ENCODE results near the gene PCNX1.

PCNX1 gene

GRCh38 chr14:70916799-70917198 lies 9.5 kb downstream of the PCNX1 start:
- Histone ChIP-seq H3K9me3 (ENCODE audit: control insufficient read depth, insufficient read depth, low read depth, low read length) (no peaks in the 10 kb centered on the region), H3K4me1 (ENCODE audit: control insufficient read depth, insufficient read depth, low read length) (peaks cover 42% of the 10 kb centered on the region), H3K4me3 (ENCODE audit: low read depth, low read length) (no peak overlapping the region), H3K27ac (ENCODE audit: extremely low read depth, low read depth, low read length) (no peak overlapping the region), H3K36me3 (ENCODE audit: control insufficient read depth in 2 of 2, insufficient read depth in 1 of 2, low read length in 2 of 2) (peaks cover 0 to 4% of the 10 kb centered on the region in 2 experiments)
- TF ChIP-seq, protein P1, sequence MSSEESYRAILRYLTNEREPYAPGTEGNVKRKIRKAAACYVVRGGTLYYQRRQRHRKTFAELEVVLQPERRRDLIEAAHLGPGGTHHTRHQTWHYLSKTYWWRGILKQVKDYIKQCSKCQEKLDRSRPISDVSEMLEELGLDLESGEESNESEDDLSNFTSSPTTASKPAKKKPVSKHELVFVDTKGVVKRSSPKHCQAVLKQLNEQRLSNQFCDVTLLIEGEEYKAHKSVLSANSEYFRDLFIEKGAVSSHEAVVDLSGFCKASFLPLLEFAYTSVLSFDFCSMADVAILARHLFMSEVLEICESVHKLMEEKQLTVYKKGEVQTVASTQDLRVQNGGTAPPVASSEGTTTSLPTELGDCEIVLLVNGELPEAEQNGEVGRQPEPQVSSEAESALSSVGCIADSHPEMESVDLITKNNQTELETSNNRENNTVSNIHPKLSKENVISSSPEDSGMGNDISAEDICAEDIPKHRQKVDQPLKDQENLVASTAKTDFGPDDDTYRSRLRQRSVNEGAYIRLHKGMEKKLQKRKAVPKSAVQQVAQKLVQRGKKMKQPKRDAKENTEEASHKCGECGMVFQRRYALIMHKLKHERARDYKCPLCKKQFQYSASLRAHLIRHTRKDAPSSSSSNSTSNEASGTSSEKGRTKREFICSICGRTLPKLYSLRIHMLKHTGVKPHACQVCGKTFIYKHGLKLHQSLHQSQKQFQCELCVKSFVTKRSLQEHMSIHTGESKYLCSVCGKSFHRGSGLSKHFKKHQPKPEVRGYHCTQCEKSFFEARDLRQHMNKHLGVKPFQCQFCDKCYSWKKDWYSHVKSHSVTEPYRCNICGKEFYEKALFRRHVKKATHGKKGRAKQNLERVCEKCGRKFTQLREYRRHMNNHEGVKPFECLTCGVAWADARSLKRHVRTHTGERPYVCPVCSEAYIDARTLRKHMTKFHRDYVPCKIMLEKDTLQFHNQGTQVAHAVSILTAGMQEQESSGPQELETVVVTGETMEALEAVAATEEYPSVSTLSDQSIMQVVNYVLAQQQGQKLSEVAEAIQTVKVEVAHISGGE (tag by site-specific recombination; conservative IDR thresholded peaks at IDR 0.05; ENCODE audit: low read depth): no peak
- no peak for TF ChIP-seq KLF1 (tag by site-specific recombination; IDR thresholded peaks at IDR 0.05)
- no peak for TF ChIP-seq ZNF354C (tag by site-specific recombination; IDR thresholded peaks at IDR 0.05; ENCODE audit: borderline replicate concordance, low read depth)
- TF ChIP-seq, protein P2, sequence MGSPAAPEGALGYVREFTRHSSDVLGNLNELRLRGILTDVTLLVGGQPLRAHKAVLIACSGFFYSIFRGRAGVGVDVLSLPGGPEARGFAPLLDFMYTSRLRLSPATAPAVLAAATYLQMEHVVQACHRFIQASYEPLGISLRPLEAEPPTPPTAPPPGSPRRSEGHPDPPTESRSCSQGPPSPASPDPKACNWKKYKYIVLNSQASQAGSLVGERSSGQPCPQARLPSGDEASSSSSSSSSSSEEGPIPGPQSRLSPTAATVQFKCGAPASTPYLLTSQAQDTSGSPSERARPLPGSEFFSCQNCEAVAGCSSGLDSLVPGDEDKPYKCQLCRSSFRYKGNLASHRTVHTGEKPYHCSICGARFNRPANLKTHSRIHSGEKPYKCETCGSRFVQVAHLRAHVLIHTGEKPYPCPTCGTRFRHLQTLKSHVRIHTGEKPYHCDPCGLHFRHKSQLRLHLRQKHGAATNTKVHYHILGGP (tag by site-specific recombination; IDR thresholded peaks at IDR 0.05): no peak
- TF ChIP-seq ZNF660 (tag by site-specific recombination; IDR thresholded peaks at IDR 0.05): no peak
- TF ChIP-seq, protein P3, sequence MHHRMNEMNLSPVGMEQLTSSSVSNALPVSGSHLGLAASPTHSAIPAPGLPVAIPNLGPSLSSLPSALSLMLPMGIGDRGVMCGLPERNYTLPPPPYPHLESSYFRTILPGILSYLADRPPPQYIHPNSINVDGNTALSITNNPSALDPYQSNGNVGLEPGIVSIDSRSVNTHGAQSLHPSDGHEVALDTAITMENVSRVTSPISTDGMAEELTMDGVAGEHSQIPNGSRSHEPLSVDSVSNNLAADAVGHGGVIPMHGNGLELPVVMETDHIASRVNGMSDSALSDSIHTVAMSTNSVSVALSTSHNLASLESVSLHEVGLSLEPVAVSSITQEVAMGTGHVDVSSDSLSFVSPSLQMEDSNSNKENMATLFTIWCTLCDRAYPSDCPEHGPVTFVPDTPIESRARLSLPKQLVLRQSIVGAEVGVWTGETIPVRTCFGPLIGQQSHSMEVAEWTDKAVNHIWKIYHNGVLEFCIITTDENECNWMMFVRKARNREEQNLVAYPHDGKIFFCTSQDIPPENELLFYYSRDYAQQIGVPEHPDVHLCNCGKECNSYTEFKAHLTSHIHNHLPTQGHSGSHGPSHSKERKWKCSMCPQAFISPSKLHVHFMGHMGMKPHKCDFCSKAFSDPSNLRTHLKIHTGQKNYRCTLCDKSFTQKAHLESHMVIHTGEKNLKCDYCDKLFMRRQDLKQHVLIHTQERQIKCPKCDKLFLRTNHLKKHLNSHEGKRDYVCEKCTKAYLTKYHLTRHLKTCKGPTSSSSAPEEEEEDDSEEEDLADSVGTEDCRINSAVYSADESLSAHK (tag by site-specific recombination; IDR thresholded peaks at IDR 0.05): no peak
- TF ChIP-seq ZBTB7A (tag by site-specific recombination; IDR thresholded peaks at IDR 0.05; ENCODE audit: low read depth): no peak
- TF ChIP-seq ZNF24 (tag by site-specific recombination; IDR thresholded peaks at IDR 0.05): no peak
- CTCF ChIA-PET: interaction anchor here (0.9 kb wide), 1 partner anchor 100 kb away, joined by 3 read pairs; no protein-coding TSS in a partner anchor
- POLR2A ChIA-PET: no interaction called here

DNA sequence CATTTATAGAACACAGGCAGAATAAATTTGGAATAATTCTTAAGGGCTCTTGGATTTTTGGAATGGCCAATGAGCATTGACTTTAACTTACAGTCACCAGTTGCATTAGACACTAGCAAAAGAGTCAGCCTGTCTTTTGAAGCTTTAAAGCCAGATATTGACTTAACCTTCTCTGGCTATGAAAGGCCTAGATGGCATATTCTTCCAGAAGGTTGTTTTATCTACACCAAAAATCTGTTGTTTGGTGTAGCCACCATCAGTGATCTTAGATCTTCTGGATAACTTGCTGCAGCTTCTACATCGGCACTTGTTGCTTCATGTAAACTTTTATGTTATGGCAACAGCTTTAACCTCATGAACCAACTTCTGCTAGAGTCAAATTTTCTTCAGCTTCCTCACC lies 10.4 kb downstream of the PCNX1 start:
- H3K4me1 ChIP-seq (ENCODE audit: control insufficient read depth, insufficient read depth, low read length): peaks cover 39% of the 10 kb centered on the region
- H3K36me3 ChIP-seq (ENCODE audit: control insufficient read depth in 2 of 2, insufficient read depth in 1 of 2, low read length in 2 of 2): peaks cover 0 to 4% of the 10 kb centered on the region in 2 experiments
- H3K27ac ChIP-seq (ENCODE audit: extremely low read depth, low read depth, low read length): no peak overlapping the region
- H3K4me3 ChIP-seq (ENCODE audit: low read depth, low read length): no peak overlapping the region
- no peaks in the 10 kb centered on the region for H3K9me3 ChIP-seq (ENCODE audit: control insufficient read depth, insufficient read depth, low read depth, low read length)
- CTCF ChIA-PET: interaction anchor here (0.8 to 0.9 kb wide), 2 partner anchors 10 to 101 kb away, joined by 3 read pairs; partner anchors contain the start of gene PCNX1
- no peak for TF ChIP-seq ZNF350 (tag by site-specific recombination; IDR thresholded peaks at IDR 0.05)
- no peak for TF ChIP-seq FEZF1 (tag by site-specific recombination; IDR thresholded peaks at IDR 0.05)
- TF ChIP-seq ZNF747 (tag by site-specific recombination; IDR thresholded peaks at IDR 0.05): no peak
- TF ChIP-seq ZNF600 (tag by site-specific recombination; IDR thresholded peaks at IDR 0.05): peak; percentile 43
- no peak for TF ChIP-seq MZF1 (tag by site-specific recombination; IDR thresholded peaks at IDR 0.05; ENCODE audit: borderline replicate concordance)
- TF ChIP-seq ZNF121 (tag by site-specific recombination; IDR thresholded peaks at IDR 0.05): no peak
- no peak for TF ChIP-seq HOXC10 (CRISPR knock-in tag; IDR thresholded peaks at IDR 0.05)
- TF ChIP-seq ZNF624 (tag by site-specific recombination; IDR thresholded peaks at IDR 0.05): no peak
- TF ChIP-seq ZNF664 (tag by site-specific recombination; IDR thresholded peaks at IDR 0.05): no peak
- no peak for TF ChIP-seq ZNF394 (tag by site-specific recombination; IDR thresholded peaks at IDR 0.05; ENCODE audit: borderline replicate concordance)
- TF ChIP-seq OVOL3 (tag by site-specific recombination; IDR thresholded peaks at IDR 0.05): no peak
- TF ChIP-seq ZNF138 (tag by site-specific recombination; IDR thresholded peaks at IDR 0.05; ENCODE audit: borderline replicate concordance): no peak
- no peak for TF ChIP-seq ZNF670 (tag by site-specific recombination; IDR thresholded peaks at IDR 0.05; ENCODE audit: low read depth)
- no peak for TF ChIP-seq ZNF707 (tag by site-specific recombination; IDR thresholded peaks at IDR 0.05)
- peak; percentile 94 for TF ChIP-seq SCRT2 (tag by site-specific recombination; IDR thresholded peaks at IDR 0.05)
- TF ChIP-seq TCF7L2 (IDR thresholded peaks at IDR 0.05; ENCODE audit: borderline replicate concordance, low read depth, low read length): no peak
- POLR2A ChIA-PET: no interaction called here

All from HEK293 (cell line).